ENCODE measurements around the gene GON7. TPM values are rescaled to one million over a fixed set of nuclear protein-coding genes. Genes with fewer than 3 reads are reported as not detected.
"Not testable (repeated sequence)": the region's sequence is repeated elsewhere in the genome, so short reads cannot be mapped to it uniquely, and the experiment has no call there.

Gene GON7
- total RNA-seq, 1 donor = 11.6 TPM

DNA sequence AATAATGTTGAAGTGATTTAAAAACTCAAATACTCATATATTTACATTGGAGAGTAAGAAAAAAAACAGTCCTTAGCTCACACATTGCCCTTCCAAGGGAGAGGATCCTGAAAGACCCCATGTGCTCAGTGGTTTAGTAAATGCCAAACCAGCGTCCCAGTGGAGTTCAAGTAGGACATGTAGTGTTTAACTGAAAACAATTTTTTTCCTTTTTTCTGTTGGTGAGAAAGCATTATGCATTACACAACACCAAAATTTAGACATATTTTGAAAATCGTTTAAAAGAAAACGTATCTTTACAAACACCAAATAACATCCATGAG lies 33.8 kb upstream of the GON7 start:
- Histone ChIP-seq H4K20me1 (ENCODE audit: insufficient read depth, low read length) (no peaks in the 10 kb centered on the region), H3K27ac (ENCODE audit: low read depth, low read length) (peak overlapping the region; percentile 66), H3K4me3 (ENCODE audit: insufficient read depth, low read length) (no peak overlapping the region), H3K4me1 (ENCODE audit: insufficient read depth, low read length) (peaks cover 11% of the 10 kb centered on the region), H3K4me2 (ENCODE audit: insufficient read depth, low read length) (peak overlapping the region; percentile 9), H3K27me3 (ENCODE audit: insufficient read depth, low read length) (no peaks in the 10 kb centered on the region), H3K9me3 (ENCODE audit: low read depth, low read length) (no peaks in the 10 kb centered on the region), H3K36me3 (ENCODE audit: insufficient read depth, low read length) (peaks cover 22% of the 10 kb centered on the region), H3K79me2 (ENCODE audit: insufficient read depth, low read length) (no peaks in the 10 kb centered on the region), H2AFZ (ENCODE audit: low read length) (no peak overlapping the region)
- TF ChIP-seq, protein P1, sequence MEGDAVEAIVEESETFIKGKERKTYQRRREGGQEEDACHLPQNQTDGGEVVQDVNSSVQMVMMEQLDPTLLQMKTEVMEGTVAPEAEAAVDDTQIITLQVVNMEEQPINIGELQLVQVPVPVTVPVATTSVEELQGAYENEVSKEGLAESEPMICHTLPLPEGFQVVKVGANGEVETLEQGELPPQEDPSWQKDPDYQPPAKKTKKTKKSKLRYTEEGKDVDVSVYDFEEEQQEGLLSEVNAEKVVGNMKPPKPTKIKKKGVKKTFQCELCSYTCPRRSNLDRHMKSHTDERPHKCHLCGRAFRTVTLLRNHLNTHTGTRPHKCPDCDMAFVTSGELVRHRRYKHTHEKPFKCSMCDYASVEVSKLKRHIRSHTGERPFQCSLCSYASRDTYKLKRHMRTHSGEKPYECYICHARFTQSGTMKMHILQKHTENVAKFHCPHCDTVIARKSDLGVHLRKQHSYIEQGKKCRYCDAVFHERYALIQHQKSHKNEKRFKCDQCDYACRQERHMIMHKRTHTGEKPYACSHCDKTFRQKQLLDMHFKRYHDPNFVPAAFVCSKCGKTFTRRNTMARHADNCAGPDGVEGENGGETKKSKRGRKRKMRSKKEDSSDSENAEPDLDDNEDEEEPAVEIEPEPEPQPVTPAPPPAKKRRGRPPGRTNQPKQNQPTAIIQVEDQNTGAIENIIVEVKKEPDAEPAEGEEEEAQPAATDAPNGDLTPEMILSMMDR (IDR thresholded peaks at IDR 0.05; ENCODE audit: extremely low read depth, low read depth, low read length) = no peak
- no peak for DNase-seq (ENCODE audit: insufficient read length, low spot score, missing footprints)

DNA sequence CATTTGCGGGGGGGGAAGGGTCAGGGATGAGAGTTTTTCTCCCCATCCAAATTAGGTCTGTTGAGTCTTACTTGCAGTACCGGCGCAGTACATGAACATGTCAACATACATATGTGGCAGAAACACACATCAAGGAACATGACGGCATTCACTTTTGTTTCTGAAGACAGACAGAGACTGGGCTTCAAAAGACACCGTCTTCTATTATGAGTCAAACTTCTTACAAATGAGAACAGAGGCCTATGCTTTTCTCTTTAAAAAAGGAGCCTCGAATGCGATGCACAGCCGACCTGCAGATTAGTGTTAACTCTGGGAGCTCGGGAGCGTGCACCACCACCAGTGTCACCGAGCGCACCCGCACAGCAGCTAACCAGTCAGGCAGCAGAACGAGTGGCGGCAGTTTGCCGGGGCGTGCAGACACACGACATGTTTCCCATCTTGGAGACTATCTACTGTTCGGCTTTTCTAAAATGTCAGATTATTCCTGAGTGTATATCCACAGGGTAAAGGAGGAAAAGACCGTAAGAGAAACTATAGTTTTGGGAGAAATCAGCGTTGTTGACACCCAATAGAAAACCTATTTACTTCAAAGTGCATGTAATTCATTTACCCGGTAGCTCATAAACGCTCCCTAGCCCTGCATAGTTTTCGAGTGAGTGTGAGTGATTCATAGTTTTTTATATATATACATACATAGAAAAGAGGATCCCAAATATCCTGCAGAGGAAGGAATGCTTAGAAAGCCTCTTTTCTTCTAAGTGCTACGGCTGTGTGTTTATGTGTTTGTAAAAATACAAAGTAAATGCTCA lies 33.2 kb upstream of the GON7 start:
- TF ChIP-seq, protein P1 (IDR thresholded peaks at IDR 0.05; ENCODE audit: extremely low read depth, low read depth, low read length) = no peak
- H3K4me2 ChIP-seq (ENCODE audit: insufficient read depth, low read length) = peak overlapping the region; percentile 9
- H3K79me2 ChIP-seq (ENCODE audit: insufficient read depth, low read length) = no peaks in the 10 kb centered on the region
- H3K36me3 ChIP-seq (ENCODE audit: insufficient read depth, low read length) = peaks cover 17% of the 10 kb centered on the region
- peaks cover 14% of the 10 kb centered on the region for H3K4me1 ChIP-seq (ENCODE audit: insufficient read depth, low read length)
- H3K27me3 ChIP-seq (ENCODE audit: insufficient read depth, low read length) = no peaks in the 10 kb centered on the region
- peak overlapping the region; percentile 66 for H3K27ac ChIP-seq (ENCODE audit: low read depth, low read length)
- DNase-seq (ENCODE audit: insufficient read length, low spot score, missing footprints) = peak; percentile 90
- no peaks in the 10 kb centered on the region for H3K9me3 ChIP-seq (ENCODE audit: low read depth, low read length)
- H2AFZ ChIP-seq (ENCODE audit: low read length) = no peak overlapping the region
- no peaks in the 10 kb centered on the region for H4K20me1 ChIP-seq (ENCODE audit: insufficient read depth, low read length)
- H3K4me3 ChIP-seq (ENCODE audit: insufficient read depth, low read length) = no peak overlapping the region

DNA sequence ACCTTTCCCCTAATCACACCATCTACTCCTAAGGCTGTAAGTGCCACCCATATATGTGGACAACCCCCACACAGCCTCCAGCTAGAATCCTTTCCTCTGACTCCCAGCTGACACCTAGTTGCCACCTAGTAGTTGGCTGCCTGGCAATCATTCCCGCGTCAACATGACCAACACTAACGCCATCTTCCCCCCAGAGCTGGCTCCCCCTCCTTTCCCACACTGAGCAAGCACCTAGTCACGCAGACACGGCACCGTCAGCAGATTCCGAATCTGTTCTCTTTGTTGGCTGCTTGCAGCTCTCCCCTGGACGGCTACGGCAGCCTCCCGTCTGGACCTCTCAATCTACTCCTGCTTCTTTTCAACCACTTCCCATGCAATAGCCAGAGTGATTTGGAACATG lies 27.9 kb upstream of the GON7 start:
- peak; percentile 96 for DNase-seq (ENCODE audit: insufficient read length, low spot score, missing footprints)
- Histone ChIP-seq H2AFZ (ENCODE audit: low read length) (peak overlapping the region; percentile 23), H3K27me3 (ENCODE audit: insufficient read depth, low read length) (no peaks in the 10 kb centered on the region), H3K4me2 (ENCODE audit: insufficient read depth, low read length) (peak overlapping the region; percentile 80), H3K9me3 (ENCODE audit: low read depth, low read length) (no peaks in the 10 kb centered on the region), H3K4me3 (ENCODE audit: insufficient read depth, low read length) (peak overlapping the region; percentile 52), H3K4me1 (ENCODE audit: insufficient read depth, low read length) (peaks cover 9% of the 10 kb centered on the region), H4K20me1 (ENCODE audit: insufficient read depth, low read length) (no peaks in the 10 kb centered on the region), H3K36me3 (ENCODE audit: insufficient read depth, low read length) (no peaks in the 10 kb centered on the region), H3K79me2 (ENCODE audit: insufficient read depth, low read length) (no peaks in the 10 kb centered on the region), H3K27ac (ENCODE audit: low read depth, low read length) (peak overlapping the region; percentile 91)
- TF ChIP-seq, protein P1 (IDR thresholded peaks at IDR 0.05; ENCODE audit: extremely low read depth, low read depth, low read length) = no peak

DNA sequence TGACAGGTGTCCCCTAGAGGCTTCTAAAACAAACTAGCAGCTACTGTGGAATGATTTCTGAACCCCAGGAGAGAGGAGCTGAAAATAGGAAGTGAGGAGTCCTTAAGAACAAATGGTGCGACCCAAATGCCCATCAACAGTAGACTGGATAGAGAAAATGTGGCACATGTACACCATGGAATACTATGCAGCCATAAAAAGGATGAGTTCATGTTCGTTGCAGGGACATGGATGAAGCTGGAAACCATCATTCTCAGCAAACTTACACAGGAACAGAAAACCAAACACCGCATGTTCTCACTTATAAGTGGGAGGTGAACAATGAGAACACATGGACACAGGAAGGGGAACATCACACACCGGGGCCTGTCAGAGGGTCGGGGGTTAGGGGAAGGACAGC lies 26.2 kb upstream of the GON7 start:
- not testable (repeated sequence) for H3K4me1 ChIP-seq (ENCODE audit: insufficient read depth, low read length); H3K79me2 ChIP-seq (ENCODE audit: insufficient read depth, low read length); H2AFZ ChIP-seq (ENCODE audit: low read length); H3K27me3 ChIP-seq (ENCODE audit: insufficient read depth, low read length); H3K4me2 ChIP-seq (ENCODE audit: insufficient read depth, low read length); H4K20me1 ChIP-seq (ENCODE audit: insufficient read depth, low read length); H3K9me3 ChIP-seq (ENCODE audit: low read depth, low read length); H3K36me3 ChIP-seq (ENCODE audit: insufficient read depth, low read length); DNase-seq (ENCODE audit: insufficient read length, low spot score, missing footprints); H3K27ac ChIP-seq (ENCODE audit: low read depth, low read length); H3K4me3 ChIP-seq (ENCODE audit: insufficient read depth, low read length)

Measured in osteoblast (primary cell).